MM.1S (cell line): ENCODE results near the gene FGFR4.

ENCODE experiments used
- DNase-seq: peaks from one replicate; pipeline ENCODE4 v3.0.0-alpha.2; 2015
- H2AFZ ChIP-seq: fragments of 300-600 bp; sonication (generic); 2 replicates; pipeline ENCODE4 v1.6.0; 2016; ENCODE audit warnings: antibody characterized with exemption, low read length
- H3F3A ChIP-seq: fragments of 300-600 bp; sonication (generic); 2 replicates; pipeline ENCODE4 v1.6.1; 2016; ENCODE audit warnings: mild to moderate bottlenecking, antibody characterized with exemption, low read length, moderate library complexity, mixed read lengths; ENCODE audit not compliant: insufficient read depth
- H3K27ac ChIP-seq: fragments of 300-600 bp; sonication (generic); 2 replicates; pipeline ENCODE4 v1.5.1; 2016; ENCODE audit warnings: mild to moderate bottlenecking, low read length
- H3K27me3 ChIP-seq: fragments of 300-600 bp; sonication (generic); replicated peaks from 2 replicates; pipeline ENCODE4 v1.6.0; 2016; ENCODE audit warnings: low read length; ENCODE audit not compliant: insufficient read depth
- H3K36me3 ChIP-seq: fragments of 300-600 bp; sonication (generic); replicated peaks from 2 replicates; pipeline ENCODE4 v1.6.1; 2016; ENCODE audit warnings: mild to moderate bottlenecking, low read length, mixed read lengths; ENCODE audit not compliant: insufficient read depth
- H3K4me1 ChIP-seq: fragments of 300-600 bp; sonication (generic); 2 replicates; pipeline ENCODE4 v1.6.1; 2016; ENCODE audit warnings: low read length, mixed read lengths
- H3K4me2 ChIP-seq: fragments of 300-600 bp; sonication (generic); 2 replicates; pipeline ENCODE4 v1.6.0; 2016; ENCODE audit warnings: low read depth, low read length
- H3K4me3 ChIP-seq: fragments of 300-600 bp; sonication (generic); 2 replicates; pipeline ENCODE4 v1.5.1; 2016; ENCODE audit warnings: low read length, mixed read lengths
- H3K79me2 ChIP-seq: fragments of 300-600 bp; sonication (generic); 2 replicates; pipeline ENCODE4 v1.6.1; 2016; ENCODE audit warnings: mixed run types, low read length, mixed read lengths
- H3K9ac ChIP-seq: fragments of 300-600 bp; sonication (generic); 2 replicates; pipeline ENCODE4 v1.6.1; 2016; ENCODE audit warnings: low read length, mixed read lengths
- H3K9me2 ChIP-seq: fragments of 300-600 bp; sonication (generic); replicated peaks from 2 replicates; pipeline ENCODE4 v1.6.1; 2016; ENCODE audit warnings: mild to moderate bottlenecking, low read length, mixed read lengths; ENCODE audit not compliant: insufficient read depth
- H3K9me3 ChIP-seq: fragments of 300-600 bp; sonication (generic); replicated peaks from 2 replicates; pipeline ENCODE4 v1.6.1; 2016; ENCODE audit warnings: mild to moderate bottlenecking, low read length, mixed read lengths; ENCODE audit not compliant: insufficient read depth
- H4K20me1 ChIP-seq: fragments of 300-600 bp; sonication (generic); 2 replicates; pipeline ENCODE4 v1.6.1; 2016; ENCODE audit warnings: mild to moderate bottlenecking, low read length, moderate library complexity, mixed read lengths; ENCODE audit not compliant: insufficient read depth
- CTCF ChIP-seq: fragments of 300-600 bp; sonication (generic); IDR thresholded peaks from 2 replicates; pipeline ENCODE4 v1.5.1; 2016; ENCODE audit warnings: antibody characterized with exemption, low read length, mixed read lengths
- EZH2 ChIP-seq: fragments of 300-600 bp; sonication (generic); optimal IDR thresholded peaks from 2 replicates; pipeline ENCODE3; 2017; ENCODE audit warnings: low read depth, mild to moderate bottlenecking, antibody characterized with exemption, low read length, mixed read lengths
- EZH2phosphoT487 ChIP-seq: fragments of 300-600 bp; sonication (generic); IDR thresholded peaks from 2 replicates; pipeline ENCODE4 v1.6.1; 2018; ENCODE audit warnings: antibody characterized with exemption, low read length

The FGFR4 gene

GRCh38 chr5:177100714-177101121, 14.0 kb downstream of the FGFR4 start:
- H3K27ac ChIP-seq, result no peak overlapping the region
- no peaks in the 10 kb centered on the region for H3K9me3 ChIP-seq
- TF ChIP-seq EZH2phosphoT487 (no peak), CTCF (no peak), EZH2 (no peak)
- no peaks in the 10 kb centered on the region for H3K9me2 ChIP-seq
- no peak overlapping the region for H2AFZ ChIP-seq
- no peaks in the 10 kb centered on the region for H3F3A ChIP-seq
- H3K4me2 ChIP-seq, result no peak overlapping the region
- no peaks in the 10 kb centered on the region for H4K20me1 ChIP-seq
- no peaks in the 10 kb centered on the region for H3K79me2 ChIP-seq
- no peak for DNase-seq
- no peak overlapping the region for H3K4me3 ChIP-seq
- no peaks in the 10 kb centered on the region for H3K4me1 ChIP-seq
- peaks cover 7% of the 10 kb centered on the region; the same call in 1 of the 2 replicates for H3K27me3 ChIP-seq
- no peaks in the 10 kb centered on the region for H3K36me3 ChIP-seq
- no peak overlapping the region for H3K9ac ChIP-seq

- Histone ChIP-seq H3K27ac (no peak overlapping the region), H3K9me2 (no peaks in the 10 kb centered on the region), H3K4me3 (no peak overlapping the region), H3K9me3 (no peaks in the 10 kb centered on the region), H4K20me1 (no peaks in the 10 kb centered on the region), H3F3A (no peaks in the 10 kb centered on the region), H3K36me3 (no peaks in the 10 kb centered on the region), H3K4me2 (no peak overlapping the region), H3K27me3 (peaks cover 4% of the 10 kb centered on the region; the same call in 1 of the 2 replicates), H3K9ac (no peak overlapping the region), H2AFZ (no peak overlapping the region), H3K79me2 (no peaks in the 10 kb centered on the region), H3K4me1 (no peaks in the 10 kb centered on the region)
- DNase-seq, result no peak
- TF ChIP-seq EZH2 (no peak), CTCF (no peak), EZH2phosphoT487 (no peak)
These were observed 17.0 kb downstream of the FGFR4 start for GRCh38 chr5:177103523-177104253.

GRCh38 chr5:177105691-177106476, 19.2 kb downstream of the FGFR4 start:
- Histone ChIP-seq H3K79me2 (no peaks in the 10 kb centered on the region), H2AFZ (no peak overlapping the region), H3K4me1 (no peaks in the 10 kb centered on the region), H3K9me3 (no peaks in the 10 kb centered on the region), H4K20me1 (no peaks in the 10 kb centered on the region), H3K4me3 (no peak overlapping the region), H3K27me3 (no peaks in the 10 kb centered on the region; the same call in 1 of the 2 replicates), H3K36me3 (no peaks in the 10 kb centered on the region), H3K9me2 (no peaks in the 10 kb centered on the region), H3K4me2 (no peak overlapping the region), H3K27ac (no peak overlapping the region), H3K9ac (no peak overlapping the region), H3F3A (no peaks in the 10 kb centered on the region)
- TF ChIP-seq EZH2phosphoT487, result no peak
- TF ChIP-seq EZH2, result no peak
- no peak for TF ChIP-seq CTCF
- DNase-seq, result no peak
